H9 (cell line): ENCODE results near the gene RNASE8. TPM values are rescaled to one million over a fixed set of nuclear protein-coding genes. Genes with fewer than 3 reads are reported as not detected.

Experiments
- DNase-seq: peaks from one replicate; pipeline ENCODE4 v3.0.0-alpha.2; 2017
- H2AFZ ChIP-seq: one replicate; pipeline ENCODE4 v1.6.1; 2013; ENCODE audit warnings: mild to moderate bottlenecking, low read length, control low read depth, moderate library complexity
- H2AK5ac ChIP-seq: 2 replicates; pipeline ENCODE4 v1.6.1; 2013; ENCODE audit warnings: low read length, control low read depth, mixed read lengths; ENCODE audit not compliant: insufficient read length
- H2BK120ac ChIP-seq: one replicate; pipeline ENCODE4 v1.6.1; 2013; ENCODE audit warnings: low read depth, mild to moderate bottlenecking, low read length, control low read depth, inconsistent platforms; ENCODE audit not compliant: poor library complexity, severe bottlenecking
- H2BK12ac ChIP-seq: 2 replicates; pipeline ENCODE4 v1.6.1; 2013; ENCODE audit warnings: low read length, control low read depth, mixed read lengths, low read depth; ENCODE audit not compliant: insufficient read length
- H2BK15ac ChIP-seq: 2 replicates; pipeline ENCODE4 v1.6.1; 2013; ENCODE audit warnings: low read depth, low read length, control low read depth
- H2BK20ac ChIP-seq: one replicate; pipeline ENCODE4 v1.6.1; 2013; ENCODE audit warnings: low read depth, mild to moderate bottlenecking, low read length, control low read depth, inconsistent platforms; ENCODE audit not compliant: poor library complexity, severe bottlenecking
- H2BK5ac ChIP-seq: 2 replicates; pipeline ENCODE4 v1.6.1; 2013; ENCODE audit warnings: low read length, control low read depth, mixed read lengths; ENCODE audit not compliant: insufficient read length
- H3K14ac ChIP-seq: 2 replicates; pipeline ENCODE4 v1.6.1; 2013; ENCODE audit warnings: low read length, control low read depth; ENCODE audit not compliant: insufficient read depth
- H3K18ac ChIP-seq: 2 replicates; pipeline ENCODE4 v1.6.1; 2013; ENCODE audit warnings: low read depth, mild to moderate bottlenecking, mixed read lengths, low read length, control low read depth; ENCODE audit not compliant: insufficient read length
- H3K23ac ChIP-seq: 2 replicates; pipeline ENCODE4 v1.6.1; 2013; ENCODE audit warnings: low read length, control low read depth, mixed read lengths, low read depth; ENCODE audit not compliant: insufficient read length
- H3K23me2 ChIP-seq: 2 replicates; pipeline ENCODE4 v1.6.1; 2013; ENCODE audit warnings: low read depth, mild to moderate bottlenecking, mixed read lengths, low read length, control low read depth; ENCODE audit not compliant: insufficient read length, poor library complexity, severe bottlenecking
- H3K27ac ChIP-seq: 2 replicates; pipeline ENCODE4 v1.5.1; 2013; ENCODE audit warnings: low read length, control low read depth, mixed read lengths, low read depth; ENCODE audit not compliant: insufficient read length
- H3K27me3 ChIP-seq: 2 replicates; pipeline ENCODE4 v1.6.1; 2013; ENCODE audit warnings: low read length, control low read depth, inconsistent platforms; ENCODE audit not compliant: insufficient read depth
- H3K4ac ChIP-seq: 2 replicates; pipeline ENCODE4 v1.6.1; 2013; ENCODE audit warnings: low read depth, mild to moderate bottlenecking, control low read depth, inconsistent platforms, low read length, moderate library complexity
- H3K4me1 ChIP-seq: 2 replicates; pipeline ENCODE4 v1.6.1; 2013; ENCODE audit warnings: low read length, control low read depth, inconsistent platforms; ENCODE audit not compliant: insufficient read depth
- H3K4me2 ChIP-seq: 2 replicates; pipeline ENCODE4 v1.6.1; 2013; ENCODE audit warnings: low read length, control low read depth, mixed read lengths; ENCODE audit not compliant: insufficient read length, insufficient read depth
- H3K56ac ChIP-seq: 2 replicates; pipeline ENCODE4 v1.6.1; 2013; ENCODE audit warnings: low read depth, mild to moderate bottlenecking, mixed read lengths, low read length, control low read depth; ENCODE audit not compliant: insufficient read length
- H3K79me1 ChIP-seq: 2 replicates; pipeline ENCODE4 v1.6.1; 2013; ENCODE audit warnings: low read depth, mild to moderate bottlenecking, moderate library complexity, low read length, control low read depth, inconsistent platforms; ENCODE audit not compliant: insufficient read depth, poor library complexity, severe bottlenecking
- H3K79me2 ChIP-seq: 2 replicates; pipeline ENCODE4 v1.6.1; 2013; ENCODE audit warnings: low read length, control low read depth, inconsistent platforms; ENCODE audit not compliant: insufficient read depth
- H3K9ac ChIP-seq: 2 replicates; pipeline ENCODE4 v1.6.1; 2013; ENCODE audit warnings: low read length, control low read depth, mixed read lengths; ENCODE audit not compliant: insufficient read length; ENCODE audit errors: extremely low read depth
- H3K9me3 ChIP-seq: one replicate; pipeline ENCODE4 v1.6.1; 2013; ENCODE audit warnings: low read depth, low read length, inconsistent platforms; ENCODE audit not compliant: control insufficient read depth
- H3T11ph ChIP-seq: one replicate; pipeline ENCODE4 v1.6.1; 2013; ENCODE audit warnings: mild to moderate bottlenecking, low read length, control low read depth, inconsistent platforms
- H4K20me1 ChIP-seq: one replicate; pipeline ENCODE4 v1.6.1; 2013; ENCODE audit not compliant: control insufficient read depth, insufficient read length, insufficient read depth
- H4K5ac ChIP-seq: 2 replicates; pipeline ENCODE4 v1.6.1; 2013; ENCODE audit warnings: low read depth, mild to moderate bottlenecking, mixed read lengths, low read length, control low read depth; ENCODE audit not compliant: insufficient read length
- H4K8ac ChIP-seq: replicated peaks from 2 replicates; pipeline ENCODE4 v1.6.1; 2013; ENCODE audit warnings: low read length, control low read depth, mixed read lengths, low read depth; ENCODE audit not compliant: insufficient read length
- H4K91ac ChIP-seq: 2 replicates; pipeline ENCODE4 v1.6.1; 2013; ENCODE audit warnings: low read depth, mild to moderate bottlenecking, moderate library complexity, mixed read lengths, low read length, control low read depth; ENCODE audit not compliant: insufficient read length
- H3K27ac Mint-ChIP-seq, 3 experiments: 2 replicates in 2 of 3; 3 replicates in 1 of 3; pipeline ENCODE4 v1.8.0; 2020 to 2021; ENCODE audit warnings: mixed read lengths in 3 of 3, mild to moderate bottlenecking in 1 of 3, moderate library complexity in 1 of 3
- H3K27me3 Mint-ChIP-seq: 2 replicates; pipeline ENCODE4 v1.8.0; 2021; ENCODE audit warnings: low read depth, mild to moderate bottlenecking, moderate library complexity, mixed read lengths
- H3K36me3 Mint-ChIP-seq, 3 experiments: 2 replicates in 2 of 3; 3 replicates in 1 of 3; pipeline ENCODE4 v1.8.0; 2020 to 2021; ENCODE audit warnings: low read depth in 3 of 3, mixed read lengths in 3 of 3; ENCODE audit not compliant: insufficient read depth in 1 of 3
- H3K4me1 Mint-ChIP-seq, 2 experiments: 2 replicates each; pipeline ENCODE4 v1.8.0; 2020; ENCODE audit warnings: mixed read lengths in 2 of 2
- H3K4me3 Mint-ChIP-seq, 2 experiments: 2 replicates in 1 of 2; 3 replicates in 1 of 2; pipeline ENCODE4 v1.8.0; 2020 to 2021; ENCODE audit warnings: mild to moderate bottlenecking in 2 of 2, mixed read lengths in 2 of 2, moderate library complexity in 1 of 2
- H3K9me3 Mint-ChIP-seq, 2 experiments: 2 replicates in 1 of 2; 3 replicates in 1 of 2; pipeline ENCODE4 v1.8.0; 2020; ENCODE audit warnings: mild to moderate bottlenecking in 2 of 2, mixed read lengths in 2 of 2, moderate library complexity in 1 of 2
- CTCF ChIP-seq: fragments of 200-600 bp; sonication (generic); conservative IDR thresholded peaks from 3 replicates; pipeline ENCODE4 v1.8.0; 2021; ENCODE audit warnings: antibody characterized with exemption, mild to moderate bottlenecking
- WGBS: extraction: QIAGEN DNeasy Blood & Tissue Kit; methylation state at CpG from one replicate; pipeline ENCODE4 v1.1.7; 2013; ENCODE audit warnings: missing lambda C conversion rate, low lambda C conversion rate, mixed read lengths; ENCODE audit not compliant: insufficient read length; ENCODE audit errors: extremely low coverage; 5-methylcytosine and 5-hydroxymethylcytosine counted together
- total RNA-seq: library from RNA; stranded (reverse); gene quantifications from 2 replicates; pipeline ENCODE4 v1.2.1, GENCODE V29; 2021

The RNASE8 gene
- total RNA-seq, 1 experiment from 2014 or later: not detected

DNA sequence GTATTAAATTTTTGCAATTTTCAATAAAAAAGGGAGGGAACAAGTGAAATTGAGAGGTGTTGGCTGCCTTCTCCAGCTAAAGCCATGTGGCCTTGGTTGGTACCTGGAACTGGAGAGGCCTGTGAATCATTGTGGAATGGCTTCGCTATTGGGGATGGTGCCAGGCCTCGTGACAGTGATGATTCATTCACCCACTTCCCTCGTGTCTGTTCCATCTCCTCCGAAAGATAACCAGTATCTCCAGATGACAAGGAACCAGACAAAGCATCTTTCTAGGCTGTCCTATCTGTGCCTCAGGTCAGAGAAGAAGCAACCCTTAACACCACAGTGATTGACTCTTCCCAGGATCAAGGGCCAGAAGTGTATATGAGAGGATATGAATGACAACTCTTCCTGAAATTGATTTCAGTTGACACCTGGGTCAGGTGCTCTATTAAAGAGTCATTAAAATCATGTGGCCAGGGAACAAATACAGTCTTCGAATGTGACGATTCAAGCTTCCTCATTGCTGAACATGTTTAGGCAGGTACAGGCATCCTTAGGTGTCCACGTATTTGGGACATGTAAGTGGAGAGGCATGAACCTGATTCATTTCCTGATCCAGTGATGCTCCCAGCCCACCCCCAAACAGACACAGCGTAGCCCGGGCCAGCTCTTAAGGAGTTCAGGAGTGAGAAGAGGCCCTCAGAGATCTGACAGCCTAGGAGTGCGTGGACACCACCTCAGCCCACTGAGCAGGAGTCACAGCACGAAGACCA lies 15.8 kb upstream of the RNASE8 start, which contains the start of gene RNASE7:
RNASE7 (plus strand) TSS at position 687 of the 758 bp plus-strand sequence. CDS start 631 bp downstream, outside the sequence.
- H3K18ac ChIP-seq: no peak within 1 kb of the TSS
- no peak within 1 kb of the TSS for H2BK5ac ChIP-seq
- H3K4ac ChIP-seq: no peak within 1 kb of the TSS
- H4K8ac ChIP-seq: no peak within 1 kb of the TSS
- no peak within 1 kb of the TSS for H2BK20ac ChIP-seq
- H2AK5ac ChIP-seq: no peak within 1 kb of the TSS
- Mint-ChIP-seq H3K27me3 (peaks cover 32% of the 10 kb centered on the region), H3K27ac (peak within 1 kb of the TSS in 1 of 3 experiments; percentile 11; a peak in 2 of 7 replicates), H3K4me1 (peaks cover 24 to 26% of the 10 kb centered on the region in 2 experiments), H3K36me3 (no peaks in the 10 kb centered on the region), H3K4me3 (no peak within 1 kb of the TSS), H3K9me3 (no peaks in the 10 kb centered on the region)
- H3K23ac ChIP-seq: no peak within 1 kb of the TSS
- H3K23me2 ChIP-seq: no peaks in the 10 kb centered on the region
- no peak within 1 kb of the TSS for H2BK120ac ChIP-seq
- no peaks in the 10 kb centered on the region for H3K79me1 ChIP-seq
- H3K4me1 ChIP-seq: peaks cover 5% of the 10 kb centered on the region
- no peak within 1 kb of the TSS for H3K56ac ChIP-seq
- no peak within 1 kb of the TSS for H3K27ac ChIP-seq
- H4K20me1 ChIP-seq: no peaks in the 10 kb centered on the region
- no peak within 1 kb of the TSS for H2AFZ ChIP-seq
- H3K4me2 ChIP-seq: no peak within 1 kb of the TSS
- H3K14ac ChIP-seq: no peak within 1 kb of the TSS
- no peaks in the 10 kb centered on the region for H3K9me3 ChIP-seq
- H4K91ac ChIP-seq: no peak within 1 kb of the TSS
- H2BK12ac ChIP-seq: no peak within 1 kb of the TSS
- no peak within 1 kb of the TSS for H3K9ac ChIP-seq
- no peak for TF ChIP-seq CTCF
- H3K27me3 ChIP-seq: no peaks in the 10 kb centered on the region
- no peaks in the 10 kb centered on the region for H3K79me2 ChIP-seq
- no CpG with 5 or more reads among the region's 11 CpGs for WGBS
- H3T11ph ChIP-seq: no peak within 1 kb of the TSS
- DNase-seq: no peak
- no peak within 1 kb of the TSS for H4K5ac ChIP-seq
- no peak within 1 kb of the TSS for H2BK15ac ChIP-seq
